ENCODE data around the gene TOX2. TPM values are rescaled to one million over a fixed set of nuclear protein-coding genes. Genes with fewer than 3 reads are reported as not detected.
A peak's percentile ranks its signal among the peaks of the same experiment; 100 is the strongest.

TOX2 gene
- total RNA-seq, 2 donors from 2014 or later, result 1.1 to 3.5 TPM

- H3K4me3 Mint-ChIP-seq, result peak overlapping the region; percentile 8
- peak; percentile 41 for ATAC-seq (replicated peaks)
- peak overlapping the region; percentile 68 for H3K27ac Mint-ChIP-seq
- no peaks in the 10 kb centered on the region for H3K9me3 Mint-ChIP-seq
- H3K4me1 Mint-ChIP-seq, result peaks cover 31% of the 10 kb centered on the region
- H3K27me3 Mint-ChIP-seq, result peaks cover 4% of the 10 kb centered on the region
- no peaks in the 10 kb centered on the region for H3K36me3 Mint-ChIP-seq (ENCODE audit: low read depth)
These were observed 26.0 kb downstream of the TOX2 start for GRCh38 chr20:43940518-43941225.

- H3K27me3 Mint-ChIP-seq, result peaks cover 4% of the 10 kb centered on the region
- H3K27ac Mint-ChIP-seq, result peak overlapping the region; percentile 88
- ATAC-seq (replicated peaks), result peak; percentile 22
- H3K4me1 Mint-ChIP-seq, result peaks cover 31% of the 10 kb centered on the region
- peak overlapping the region; percentile 67 for H3K4me3 Mint-ChIP-seq
- H3K36me3 Mint-ChIP-seq (ENCODE audit: low read depth), result no peaks in the 10 kb centered on the region
- no peaks in the 10 kb centered on the region for H3K9me3 Mint-ChIP-seq
These were observed 27.0 kb downstream of the TOX2 start for GRCh38 chr20:43941476-43942200.

GRCh38 chr20:43942201-43942590 is 27.5 kb downstream of the TOX2 start:
- H3K27ac Mint-ChIP-seq, result peak overlapping the region; percentile 88
- H3K9me3 Mint-ChIP-seq, result no peaks in the 10 kb centered on the region
- ATAC-seq (replicated peaks), result no peak
- no peaks in the 10 kb centered on the region for H3K36me3 Mint-ChIP-seq (ENCODE audit: low read depth)
- H3K27me3 Mint-ChIP-seq, result peaks cover 6% of the 10 kb centered on the region
- peaks cover 33% of the 10 kb centered on the region for H3K4me1 Mint-ChIP-seq
- H3K4me3 Mint-ChIP-seq, result peak overlapping the region; percentile 67

- Mint-ChIP-seq H3K9me3 (no peaks in the 10 kb centered on the region), H3K4me1 (peaks cover 37% of the 10 kb centered on the region), H3K27ac (peak overlapping the region; percentile 88), H3K27me3 (peaks cover 11% of the 10 kb centered on the region), H3K4me3 (peak overlapping the region; percentile 67), H3K36me3 (ENCODE audit: low read depth) (no peaks in the 10 kb centered on the region)
- ATAC-seq (replicated peaks), result peak; percentile 82
These were observed 28.1 kb downstream of the TOX2 start for GRCh38 chr20:43942667-43943285.

- ATAC-seq (replicated peaks), result no peak
- Mint-ChIP-seq H3K27me3 (peaks cover 11% of the 10 kb centered on the region), H3K27ac (no peak overlapping the region)
These were observed 29.1 kb downstream of the TOX2 start for GRCh38 chr20:43943725-43944124.

GRCh38 chr20:43944653-43945235 is 30.1 kb downstream of the TOX2 start:
- no peak for ATAC-seq (replicated peaks)
- H3K4me3 Mint-ChIP-seq, result no peak overlapping the region
- H3K4me1 Mint-ChIP-seq, result peaks cover 45% of the 10 kb centered on the region
- H3K36me3 Mint-ChIP-seq (ENCODE audit: low read depth), result no peaks in the 10 kb centered on the region
- H3K27ac Mint-ChIP-seq, result no peak overlapping the region
- H3K27me3 Mint-ChIP-seq, result peaks cover 19% of the 10 kb centered on the region
- H3K9me3 Mint-ChIP-seq, result no peaks in the 10 kb centered on the region

More at GRCh38 chr20:43943725-43944124, 29.1 kb downstream of the TOX2 start:
- Mint-ChIP-seq H3K4me3 (no peak overlapping the region), H3K9me3 (no peaks in the 10 kb centered on the region), H3K36me3 (ENCODE audit: low read depth) (no peaks in the 10 kb centered on the region), H3K4me1 (peaks cover 37% of the 10 kb centered on the region)

GRCh38 chr20:43945391-43946205 is 30.9 kb downstream of the TOX2 start:
- H3K4me1 Mint-ChIP-seq, result peaks cover 45% of the 10 kb centered on the region
- no peak overlapping the region for H3K27ac Mint-ChIP-seq
- H3K9me3 Mint-ChIP-seq, result no peaks in the 10 kb centered on the region
- ATAC-seq (replicated peaks), result no peak
- H3K4me3 Mint-ChIP-seq, result no peak overlapping the region
- H3K36me3 Mint-ChIP-seq (ENCODE audit: low read depth), result no peaks in the 10 kb centered on the region
- H3K27me3 Mint-ChIP-seq, result peaks cover 20% of the 10 kb centered on the region

- H3K4me1 Mint-ChIP-seq, result peaks cover 43% of the 10 kb centered on the region
- H3K4me3 Mint-ChIP-seq, result no peak overlapping the region
- no peaks in the 10 kb centered on the region for H3K9me3 Mint-ChIP-seq
These were observed 31.5 kb downstream of the TOX2 start for GRCh38 chr20:43946206-43946491.

GRCh38 chr20:43946659-43947315 is 32.1 kb downstream of the TOX2 start:
- Mint-ChIP-seq H3K36me3 (ENCODE audit: low read depth) (no peaks in the 10 kb centered on the region), H3K4me3 (no peak overlapping the region), H3K27me3 (peaks cover 18% of the 10 kb centered on the region), H3K4me1 (peaks cover 40% of the 10 kb centered on the region), H3K27ac (peak overlapping the region; percentile 12), H3K9me3 (no peaks in the 10 kb centered on the region)
- ATAC-seq (replicated peaks), result no peak

More at GRCh38 chr20:43946206-43946491, 31.5 kb downstream of the TOX2 start:
- Mint-ChIP-seq H3K36me3 (ENCODE audit: low read depth) (no peaks in the 10 kb centered on the region), H3K27me3 (peaks cover 18% of the 10 kb centered on the region), H3K27ac (no peak overlapping the region)
- ATAC-seq (replicated peaks), result no peak

- no peak for ATAC-seq (replicated peaks)
- Mint-ChIP-seq H3K4me3 (no peak overlapping the region), H3K9me3 (no peaks in the 10 kb centered on the region), H3K27me3 (peaks cover 19% of the 10 kb centered on the region), H3K27ac (peak overlapping the region; percentile 12), H3K4me1 (peaks cover 36% of the 10 kb centered on the region), H3K36me3 (ENCODE audit: low read depth) (no peaks in the 10 kb centered on the region)
These were observed 32.7 kb downstream of the TOX2 start for GRCh38 chr20:43947316-43947710.

- Mint-ChIP-seq H3K27me3 (peaks cover 28% of the 10 kb centered on the region), H3K4me1 (peaks cover 37% of the 10 kb centered on the region), H3K36me3 (ENCODE audit: low read depth) (no peaks in the 10 kb centered on the region), H3K9me3 (no peaks in the 10 kb centered on the region), H3K27ac (no peak overlapping the region), H3K4me3 (no peak overlapping the region)
- no peak for ATAC-seq (replicated peaks)
These were observed 33.8 kb downstream of the TOX2 start for GRCh38 chr20:43948455-43948854.

GRCh38 chr20:43949248-43949647 is 34.6 kb downstream of the TOX2 start:
- ATAC-seq (replicated peaks), result no peak
- Mint-ChIP-seq H3K4me1 (peaks cover 37% of the 10 kb centered on the region), H3K27ac (no peak overlapping the region), H3K9me3 (no peaks in the 10 kb centered on the region), H3K27me3 (peaks cover 29% of the 10 kb centered on the region), H3K36me3 (ENCODE audit: low read depth) (no peaks in the 10 kb centered on the region), H3K4me3 (peak overlapping the region; percentile 53)

GRCh38 chr20:43949741-43950618 is 35.3 kb downstream of the TOX2 start:
- ATAC-seq (replicated peaks), result peak; percentile 90
- Mint-ChIP-seq H3K9me3 (no peaks in the 10 kb centered on the region), H3K36me3 (ENCODE audit: low read depth) (no peaks in the 10 kb centered on the region), H3K4me3 (peak overlapping the region; percentile 53), H3K27me3 (peaks cover 29% of the 10 kb centered on the region), H3K4me1 (peaks cover 42% of the 10 kb centered on the region), H3K27ac (peak overlapping the region; percentile 8)
